Jurkat, Clone E6-1 (cell line): ENCODE measurements around the gene UBE2F.
A peak's percentile ranks its signal among the peaks of the same experiment; 100 is the strongest.

Experiments used
- DNase-seq: peaks from one replicate; pipeline ENCODE4 v3.0.0-alpha.2; 2011; ENCODE audit warnings: low read depth, low spot score
- H3K4me3 ChIP-seq: 2 replicates; pipeline ENCODE4 v1.5.1; 2011; ENCODE audit warnings: mild to moderate bottlenecking, low read length, control low read depth, moderate library complexity

UBE2F gene

DNA sequence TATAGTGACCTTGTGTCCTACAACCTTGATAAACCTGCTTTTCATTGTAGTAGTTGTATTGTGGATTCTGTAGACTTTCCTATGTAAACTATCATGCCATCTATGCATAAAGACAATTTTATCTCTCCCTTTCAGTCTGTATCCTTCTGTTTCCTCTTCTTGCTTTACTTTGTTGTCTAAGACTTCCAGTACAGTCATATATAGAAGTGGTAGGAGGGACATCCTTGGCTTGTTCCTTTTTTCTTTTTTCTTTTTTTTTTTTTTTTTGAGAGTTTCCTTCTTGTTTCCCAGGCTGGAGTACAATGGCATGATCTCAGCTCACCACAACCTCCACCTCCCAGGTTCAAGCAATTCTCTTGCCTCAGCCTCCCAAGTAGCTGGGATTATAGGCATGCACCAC, 39.7 kb downstream of the UBE2F start:
- no peak overlapping the region for H3K4me3 ChIP-seq
- no peak for DNase-seq

DNA sequence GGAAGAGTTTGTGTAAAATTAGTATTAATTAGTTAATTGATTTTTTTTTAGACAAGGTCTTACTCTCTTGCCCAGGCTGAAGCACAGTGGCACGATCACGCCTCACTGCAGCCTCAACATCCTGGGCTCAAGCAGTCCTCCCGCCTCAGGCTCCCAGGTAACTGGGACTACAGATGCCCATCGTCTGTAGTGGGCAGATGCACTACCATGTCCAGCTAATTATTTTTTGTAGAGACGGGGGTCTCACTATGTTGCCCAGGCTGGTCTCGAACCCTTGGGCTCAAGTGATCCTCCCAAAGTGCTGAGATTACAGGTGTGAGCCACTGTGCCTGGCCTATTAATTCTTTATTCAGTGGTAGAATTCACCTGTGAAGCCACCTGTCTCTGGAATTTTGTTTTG, 41.1 kb downstream of the UBE2F start:
- H3K4me3 ChIP-seq: no peak overlapping the region
- DNase-seq: no peak

DNA sequence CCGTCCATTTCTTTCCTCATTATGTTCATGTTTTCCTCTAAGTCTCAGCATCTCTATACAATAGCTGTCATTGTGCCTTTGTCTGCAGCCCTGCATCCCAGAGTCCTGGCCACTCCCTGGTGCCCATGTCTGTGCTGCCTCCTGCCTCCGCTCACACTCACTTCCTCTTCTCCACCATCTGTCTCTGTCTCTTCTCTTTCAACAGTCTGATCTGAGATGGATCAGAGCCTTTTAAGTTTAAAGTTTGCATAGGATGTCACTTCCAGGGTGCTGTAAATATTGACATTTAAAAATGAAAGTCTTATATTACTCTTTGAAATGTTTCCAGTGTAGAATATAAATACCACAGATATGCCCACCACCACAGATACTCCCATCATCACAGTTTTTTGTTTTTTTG, 42.7 kb downstream of the UBE2F start:
- DNase-seq: no peak
- H3K4me3 ChIP-seq: no peak overlapping the region

DNA sequence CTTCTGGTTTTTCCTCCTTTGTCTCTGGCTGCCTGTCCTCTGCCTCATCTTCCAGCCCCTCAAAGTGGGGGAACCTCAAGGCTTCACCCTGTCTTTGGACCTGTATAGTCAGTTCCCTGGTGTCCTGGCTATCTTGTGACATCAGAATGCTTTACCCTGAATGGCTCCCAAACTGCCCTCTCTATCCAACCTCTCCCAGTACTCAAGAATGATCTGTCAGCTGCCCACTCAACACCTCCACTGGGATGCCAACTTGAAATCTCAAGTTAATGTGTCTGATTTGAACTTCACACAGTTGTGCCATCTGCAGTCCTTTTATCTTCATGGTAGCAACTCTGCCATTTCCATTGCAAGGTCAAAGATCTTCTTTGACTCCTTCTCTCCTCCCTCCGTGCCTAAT, 43.8 kb downstream of the UBE2F start:
- DNase-seq: no peak
- no peak overlapping the region for H3K4me3 ChIP-seq

DNA sequence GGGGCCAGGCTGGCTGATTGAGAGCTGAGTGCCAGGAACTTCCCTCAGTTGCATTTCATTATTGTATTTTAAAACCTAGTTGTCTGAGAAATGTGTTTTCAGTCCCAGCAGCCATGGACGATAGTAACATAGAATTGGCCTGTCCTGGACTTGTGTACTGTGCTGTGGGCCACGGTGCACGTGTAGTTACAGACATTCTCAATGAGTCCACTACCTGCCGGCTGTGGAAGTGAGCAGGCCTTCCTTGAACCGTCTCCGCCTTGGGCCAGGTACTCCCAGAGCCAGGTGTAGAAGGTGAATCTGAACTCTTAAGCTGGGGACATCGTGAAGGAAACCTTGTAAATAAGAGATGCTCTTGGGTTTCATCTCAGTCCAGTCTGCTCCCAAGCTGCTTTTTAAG, 47.0 kb downstream of the UBE2F start:
- H3K4me3 ChIP-seq: no peak overlapping the region
- DNase-seq: no peak

DNA sequence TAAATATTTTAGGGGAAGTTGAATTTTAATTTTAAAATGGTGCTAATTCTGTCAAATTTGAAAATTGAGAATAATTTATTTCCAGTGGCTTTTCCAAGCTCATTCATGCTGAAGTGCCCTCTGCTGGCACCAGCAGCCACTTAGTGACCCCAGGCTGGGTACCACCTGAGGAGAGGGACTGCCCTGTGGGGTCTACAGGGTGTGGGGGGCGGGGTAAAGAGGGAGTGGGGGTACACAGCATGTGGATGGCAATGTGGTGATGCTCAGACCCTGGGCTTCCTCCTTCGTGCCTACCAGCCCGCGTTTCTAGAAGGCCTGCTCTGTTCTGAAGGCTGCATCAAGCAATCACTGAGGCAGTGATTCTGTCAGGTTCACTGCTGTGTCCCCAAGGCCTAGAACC, 48.9 kb downstream of the UBE2F start:
- no peak overlapping the region for H3K4me3 ChIP-seq
- DNase-seq: no peak

DNA sequence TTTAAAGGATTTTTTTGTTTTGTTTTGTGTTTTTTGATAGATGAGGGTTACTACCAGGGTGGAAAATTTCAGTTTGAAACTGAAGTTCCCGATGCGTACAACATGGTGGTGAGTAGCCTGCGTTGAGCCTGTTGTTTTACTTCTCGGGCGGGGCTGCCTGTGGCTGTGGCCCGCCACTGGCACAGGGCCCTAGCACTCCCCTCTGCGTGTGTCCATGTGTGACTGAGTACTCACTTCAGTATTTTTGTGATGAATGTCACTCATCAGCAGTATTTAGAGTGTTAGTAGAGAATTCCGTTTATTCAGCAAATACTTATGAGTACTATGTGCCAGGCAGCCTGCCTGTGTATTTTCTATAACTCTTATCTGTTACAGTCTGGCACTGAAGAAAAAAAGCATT, 49.7 kb downstream of the UBE2F start:
- no peak for DNase-seq
- H3K4me3 ChIP-seq: no peak overlapping the region

DNA sequence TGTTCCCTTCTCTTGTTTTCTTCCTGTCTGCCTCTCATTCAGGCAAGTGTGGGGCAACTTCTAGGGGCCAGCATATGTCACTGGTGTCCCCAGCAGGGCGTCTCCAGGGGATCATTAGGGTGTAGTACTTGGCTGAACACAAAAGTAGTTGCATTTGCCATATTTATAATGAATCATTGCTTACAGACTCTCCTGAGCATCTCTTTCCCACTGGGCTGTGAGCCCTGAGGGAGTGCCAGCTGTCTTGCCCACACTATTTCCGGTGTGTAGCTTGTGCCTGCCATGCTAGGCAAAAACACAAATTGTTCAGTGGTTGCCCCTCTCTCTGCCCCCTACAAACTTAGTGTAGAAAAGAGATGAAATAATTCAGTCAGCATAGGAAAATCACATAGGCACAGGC, 53.1 kb downstream of the UBE2F start:
- no peak overlapping the region for H3K4me3 ChIP-seq
- peak; percentile 66 for DNase-seq

DNA sequence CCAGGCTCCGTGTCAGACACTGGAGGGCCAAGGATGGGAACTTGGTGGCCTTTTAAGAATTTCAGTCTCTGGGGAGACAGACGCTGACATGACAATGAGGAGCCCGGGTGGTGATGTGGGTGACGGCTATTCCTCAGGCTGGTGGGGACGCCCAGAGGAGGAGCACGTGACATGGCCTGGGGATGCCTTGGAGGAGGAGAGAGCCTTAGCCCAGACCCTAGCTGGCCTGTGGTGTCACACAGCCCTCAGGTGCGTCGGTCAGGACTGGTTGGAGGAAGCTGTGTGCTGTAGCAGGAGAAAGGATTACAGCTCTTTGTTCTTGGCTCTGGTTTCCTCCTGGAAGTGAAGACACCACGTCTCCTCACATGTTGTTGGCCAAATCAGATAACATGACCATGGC, 54.0 kb downstream of the UBE2F start:
- DNase-seq: no peak
- no peak overlapping the region for H3K4me3 ChIP-seq

DNA sequence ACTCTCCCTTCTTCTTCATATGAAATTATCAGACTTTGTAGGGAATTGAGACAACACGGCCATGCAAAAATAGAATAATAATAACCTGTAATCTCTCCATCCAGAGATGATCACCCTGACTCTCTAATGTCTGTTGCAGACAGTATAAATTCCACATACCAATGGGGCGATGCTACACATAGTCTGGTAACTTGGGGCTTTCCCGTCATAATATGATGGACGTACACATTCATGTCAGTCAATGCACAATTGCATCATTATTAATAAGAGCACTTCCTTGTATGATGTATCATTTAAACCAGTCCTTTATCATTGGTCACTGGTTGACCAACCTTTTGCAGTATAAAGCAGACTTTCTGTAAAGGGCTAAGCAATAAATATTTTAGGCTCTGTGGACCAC, 54.5 kb downstream of the UBE2F start:
- no peak for DNase-seq
- H3K4me3 ChIP-seq: no peak overlapping the region

DNA sequence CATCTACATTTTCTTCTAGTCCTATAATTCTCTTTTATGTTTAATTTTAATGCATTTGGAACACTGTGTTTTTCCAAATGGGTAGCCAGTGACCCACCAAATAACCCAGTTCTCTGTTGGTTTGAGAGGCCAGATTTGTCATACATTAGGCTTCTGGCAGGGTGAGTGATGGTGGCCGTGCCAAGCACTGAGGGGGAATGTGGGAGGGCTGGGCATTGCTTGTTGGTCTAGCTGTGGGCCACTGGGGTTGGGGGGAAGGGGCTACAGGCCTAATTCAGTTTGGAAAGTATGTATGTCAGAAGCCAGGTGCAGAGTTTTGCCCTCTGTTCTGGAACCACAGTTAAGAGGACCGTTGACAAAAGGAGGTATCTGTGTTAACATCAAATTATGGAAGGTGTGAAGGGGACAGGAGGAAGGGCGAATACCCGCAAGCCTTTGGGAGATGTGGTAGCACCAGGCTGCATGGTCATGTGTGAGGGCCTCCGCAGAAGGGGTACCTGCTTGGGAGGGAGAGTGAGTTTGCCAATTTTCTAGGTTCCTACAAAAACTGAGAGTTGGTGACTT, 55.9 kb downstream of the UBE2F start:
- H3K4me3 ChIP-seq: no peak overlapping the region
- DNase-seq: peak; percentile 80

DNA sequence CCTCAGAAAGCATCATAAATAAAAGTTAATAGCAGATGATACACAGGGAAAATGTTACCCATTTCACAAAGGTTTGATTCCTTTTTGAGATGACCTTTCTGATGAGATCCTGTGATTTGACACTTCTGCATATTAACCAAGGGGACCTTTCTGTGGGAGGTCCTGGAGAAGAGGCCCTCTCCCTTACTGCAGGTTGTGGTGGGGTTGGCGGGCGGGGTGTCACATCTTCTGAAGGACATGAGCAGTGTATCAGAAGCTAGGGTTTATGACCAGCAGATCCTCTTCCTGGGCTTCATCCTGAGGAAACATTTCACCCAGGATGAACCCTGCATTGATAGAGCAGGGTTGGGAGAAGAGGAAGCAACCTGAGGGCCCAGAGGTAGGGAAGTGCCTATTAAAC, 56.8 kb downstream of the UBE2F start:
- H3K4me3 ChIP-seq: no peak overlapping the region
- DNase-seq: no peak

DNA sequence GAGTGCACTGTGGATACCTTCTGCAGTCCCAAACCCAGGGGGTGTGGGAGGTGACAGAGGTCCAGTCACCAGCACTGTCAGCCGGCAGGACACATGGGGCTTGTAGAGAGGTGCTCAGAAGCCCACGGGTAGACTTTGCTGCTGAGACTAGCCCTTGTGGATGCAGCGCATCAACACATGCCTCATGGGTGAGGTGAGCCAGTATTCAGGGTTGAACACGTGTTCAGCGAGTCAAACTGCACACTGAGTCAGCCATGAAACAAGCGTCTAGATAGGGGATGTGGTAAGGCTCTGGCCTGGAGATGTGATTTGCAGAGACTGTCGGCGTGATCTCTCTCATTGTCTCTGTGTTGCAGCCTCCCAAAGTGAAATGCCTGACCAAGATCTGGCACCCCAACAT, 58.2 kb downstream of the UBE2F start:
- DNase-seq: peak; percentile 87
- H3K4me3 ChIP-seq: no peak overlapping the region

DNA sequence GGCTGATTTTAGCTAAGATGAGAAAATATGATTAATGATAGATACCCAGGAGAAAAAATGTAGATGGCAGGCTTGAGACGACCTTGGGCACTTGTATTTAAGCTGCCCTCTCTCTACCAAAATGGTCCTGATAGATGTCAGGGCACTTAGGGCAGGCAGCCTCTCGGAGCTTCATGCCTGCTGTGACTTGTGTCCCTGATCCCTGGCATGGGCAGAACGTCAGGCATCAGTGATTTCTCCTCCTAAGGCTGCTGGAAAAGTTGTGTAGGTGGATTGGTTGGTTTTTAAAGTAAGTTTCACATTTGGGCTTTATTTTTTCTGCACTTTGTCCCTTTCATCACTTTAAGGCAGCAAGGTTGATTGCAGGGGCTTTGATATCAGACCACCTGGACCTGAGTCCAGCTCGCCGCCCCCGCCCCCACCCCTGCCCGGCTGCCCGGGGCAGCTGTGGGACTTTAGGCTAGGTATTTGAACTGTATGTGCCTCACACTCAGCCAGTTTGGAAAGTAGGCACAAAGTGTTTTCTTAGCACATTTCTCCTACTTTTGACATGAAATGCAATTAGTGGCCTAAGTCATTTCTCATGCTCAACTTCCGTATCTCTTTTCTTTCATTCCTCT, 59.0 kb downstream of the UBE2F start:
- H3K4me3 ChIP-seq: no peak overlapping the region
- no peak for DNase-seq

DNA sequence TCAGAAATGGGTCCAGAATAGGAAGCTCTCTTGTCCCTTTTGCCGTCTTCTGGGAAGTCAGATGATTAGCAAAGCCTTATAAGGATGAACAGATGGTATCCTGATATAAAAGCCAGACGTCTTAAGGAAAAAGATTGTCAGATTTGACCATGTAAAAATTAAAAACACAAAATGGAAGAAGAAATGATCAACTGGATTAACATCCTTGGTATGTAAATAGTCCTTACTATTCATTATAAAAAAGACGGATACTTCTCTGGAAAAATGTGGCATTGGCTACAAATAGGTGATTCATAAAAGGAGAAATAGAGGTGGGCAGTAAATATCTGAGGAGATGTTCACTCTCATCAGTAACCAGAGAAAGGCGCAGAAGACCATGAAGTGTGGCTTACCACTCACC, 60.2 kb downstream of the UBE2F start:
- no peak for DNase-seq
- no peak overlapping the region for H3K4me3 ChIP-seq

DNA sequence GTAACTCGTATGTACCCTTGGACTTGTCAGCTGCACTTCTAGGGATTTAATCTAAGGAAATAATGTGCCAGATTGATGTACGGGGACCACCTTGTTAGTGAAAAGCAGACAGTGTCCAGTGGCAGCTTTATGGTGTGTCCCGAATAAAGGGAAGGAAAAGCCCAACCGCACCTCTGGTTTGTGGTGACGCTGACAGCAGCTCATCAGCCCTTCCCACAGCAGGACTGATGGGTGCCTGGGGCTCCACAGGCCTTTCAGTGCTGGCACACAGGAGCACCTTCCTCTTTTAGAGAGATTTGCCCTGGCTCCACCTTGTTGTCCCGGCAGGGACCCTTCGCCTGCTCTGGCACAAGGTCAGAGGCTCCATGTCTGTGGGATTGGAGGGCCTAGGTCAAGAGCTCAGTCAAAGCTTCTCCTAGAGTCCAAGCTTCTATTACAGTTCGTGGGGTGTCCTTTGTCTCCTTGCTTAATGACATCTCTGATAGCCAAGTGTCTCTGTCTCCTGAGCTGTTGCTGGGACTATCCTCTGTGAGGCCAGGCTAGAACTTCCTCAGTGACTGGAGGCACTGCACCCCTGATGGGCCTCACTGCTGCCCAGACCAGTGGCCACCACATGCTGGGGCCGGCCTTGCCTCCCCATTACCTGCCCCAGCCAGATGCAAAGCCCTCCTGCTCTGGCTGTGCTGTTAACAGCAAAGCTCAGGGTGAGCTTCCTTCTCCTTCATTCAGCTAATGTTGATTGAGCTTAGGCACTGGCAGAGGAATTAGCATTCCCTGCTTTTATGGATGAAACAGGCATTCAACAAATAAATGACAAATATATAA, 61.0 kb downstream of the UBE2F start:
- no peak for DNase-seq
- no peak overlapping the region for H3K4me3 ChIP-seq

DNA sequence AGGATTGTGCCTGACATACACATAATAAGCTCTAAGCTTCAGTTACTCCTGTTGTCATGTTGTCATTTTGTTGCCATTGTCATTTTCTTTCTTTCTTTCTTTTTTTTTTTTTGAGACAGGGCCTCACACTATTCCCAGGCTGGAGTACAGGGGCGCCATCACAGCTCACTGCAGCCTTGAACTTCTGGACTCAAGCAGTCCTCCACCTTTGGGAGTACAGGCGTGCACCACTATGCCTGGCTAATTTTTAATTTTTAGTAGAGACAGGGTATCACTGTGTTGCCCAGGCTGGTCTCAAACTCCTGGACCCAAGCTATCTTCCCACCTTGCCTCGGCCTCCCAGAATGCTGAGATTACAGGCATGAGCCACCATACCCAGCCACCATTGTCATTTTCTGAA, 63.0 kb downstream of the UBE2F start:
- no peak for DNase-seq
- H3K4me3 ChIP-seq: no peak overlapping the region

DNA sequence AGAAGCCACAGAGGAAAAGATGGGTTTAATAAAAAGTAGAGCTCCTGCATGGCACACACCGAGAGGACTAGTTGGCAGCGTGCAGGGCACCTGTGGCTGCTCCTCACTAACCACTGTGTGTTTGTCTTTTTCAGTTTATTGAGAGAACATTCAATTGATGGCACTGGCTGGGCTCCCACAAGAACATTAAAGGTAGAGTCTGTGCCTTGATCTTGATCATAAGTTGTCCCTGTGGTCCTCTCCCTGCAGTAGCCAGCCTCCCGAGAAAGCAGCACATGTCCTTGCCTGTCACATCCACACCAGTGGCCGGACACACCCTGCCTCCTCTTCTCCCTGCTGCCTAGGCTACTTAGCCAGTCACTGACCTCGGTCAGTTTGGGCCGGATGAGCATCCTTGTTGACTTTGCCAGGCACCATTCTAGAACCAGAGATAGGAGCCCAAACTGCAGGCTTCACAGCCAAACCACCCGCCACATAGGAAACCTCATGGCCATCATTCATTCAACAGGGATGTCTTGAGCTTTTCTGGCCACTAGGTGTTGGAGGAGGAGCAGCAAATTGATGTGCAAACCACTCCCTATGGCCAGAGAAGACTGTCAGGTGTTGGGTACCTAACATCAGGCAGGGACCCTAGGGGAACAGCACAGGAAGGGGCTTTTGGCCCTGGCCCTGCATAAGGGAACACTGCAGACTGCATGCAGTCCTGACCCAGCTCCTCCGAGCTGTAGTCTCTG, 63.8 kb downstream of the UBE2F start:
- H3K4me3 ChIP-seq: no peak overlapping the region
- DNase-seq: no peak

DNA sequence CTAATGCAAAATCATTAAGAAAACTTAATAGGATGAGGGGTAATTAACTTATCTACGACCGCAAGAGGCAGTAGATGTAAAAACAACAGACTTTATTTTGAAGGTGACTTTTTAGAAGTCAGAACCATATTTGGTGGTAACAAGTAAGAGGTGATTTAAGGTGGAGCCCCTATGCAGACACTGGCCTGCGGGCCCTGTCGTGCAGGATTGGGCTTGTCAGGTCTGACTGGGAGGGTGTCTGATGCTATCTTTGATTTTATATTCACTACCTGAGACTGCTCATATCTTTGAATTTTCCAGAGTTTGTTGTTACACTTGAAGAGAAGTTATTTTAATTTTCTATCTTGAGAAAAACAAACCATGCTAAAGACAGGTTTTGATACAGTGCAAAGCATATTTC, 64.9 kb downstream of the UBE2F start:
- no peak overlapping the region for H3K4me3 ChIP-seq
- DNase-seq: no peak

DNA sequence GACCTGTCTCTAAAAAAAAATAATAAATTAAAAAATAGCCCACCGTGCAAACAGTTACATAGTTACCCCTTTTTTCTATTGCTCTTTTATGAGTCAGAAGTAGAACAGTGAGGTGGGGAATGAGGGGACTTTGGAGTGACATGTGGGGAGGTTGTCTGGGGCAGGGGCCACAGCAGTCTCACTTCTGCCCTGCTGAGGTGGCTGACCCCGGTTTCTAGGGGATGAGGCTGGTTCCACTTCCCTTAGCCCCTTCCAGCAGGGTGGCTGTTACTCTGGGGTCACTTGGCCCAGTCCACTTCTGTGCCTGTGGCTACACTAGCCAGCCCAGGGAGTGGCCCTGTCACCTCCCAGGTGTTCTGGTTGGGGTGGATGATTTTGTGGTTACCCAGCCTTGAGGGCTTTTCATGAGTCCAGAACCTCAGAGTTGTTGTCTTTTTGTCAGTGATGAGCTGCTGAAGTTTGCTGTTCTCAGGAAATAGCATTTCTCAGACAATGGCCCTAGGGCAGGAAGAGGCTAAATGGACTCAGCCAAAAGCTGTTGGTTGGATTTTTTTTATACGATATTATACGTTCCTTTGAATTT, 66.0 kb downstream of the UBE2F start:
- H3K4me3 ChIP-seq: no peak overlapping the region
- DNase-seq: no peak
